Naive thymus-derived CD4-positive, alpha-beta T cell (primary cell): ENCODE data around the gene FLAD1. TPM values are rescaled to one million over a fixed set of nuclear protein-coding genes. Genes with fewer than 3 reads are reported as not detected.

Source experiments
- ATAC-seq: fragments of 150-1000 bp; cut with Tn5 transposase; 2 replicates; pipeline ENCODE4 v1.10.0; 2021; ENCODE audit warnings: mild to moderate bottlenecking, moderate library complexity
- CTCF ChIA-PET: fragments of 350-600 bp; sonication (Branson Sonifier 250); formaldehyde crosslinking; loops from one replicate; lab custom pipeline; 2021; ENCODE audit warnings: antibody characterized with exemption; lab: Charles Lee
- POLR2A ChIA-PET: fragments of 350-600 bp; sonication (Branson Sonifier 250); formaldehyde crosslinking; loops from one replicate; lab custom pipeline; 2021; ENCODE audit warnings: antibody characterized with exemption, inconsistent platforms; lab: Charles Lee
- DNase-seq, 9 donors: peaks; one replicate each; pipeline versions ENCODE4 v3.0.0 to v3.0.0-alpha.2; 2020 to 2022; ENCODE audit warnings: mixed read lengths in 1 of 9
- H3K27ac ChIP-seq: one replicate; pipeline ENCODE4 v1.7.0; 2013; ENCODE audit warnings: mild to moderate bottlenecking, low read depth, low read length, moderate library complexity
- H3K27me3 ChIP-seq, 2 donors: one replicate each; pipeline ENCODE4 v1.7.0; 2013; ENCODE audit warnings: low read length in 2 of 2, mild to moderate bottlenecking in 2 of 2, moderate library complexity in 2 of 2; ENCODE audit not compliant: control insufficient read depth in 2 of 2, insufficient read depth in 2 of 2
- H3K36me3 ChIP-seq, 3 experiments: 1 replicate in 2 of 3; 2 replicates in 1 of 3; pipeline ENCODE4 v1.7.0; 2013; ENCODE audit warnings: low read length in 3 of 3, mild to moderate bottlenecking in 3 of 3, moderate library complexity in 1 of 3; ENCODE audit not compliant: insufficient read depth in 3 of 3, control insufficient read depth in 2 of 3
- H3K4me1 ChIP-seq, 2 donors: one replicate each; pipeline ENCODE4 v1.7.0; 2013; ENCODE audit warnings: low read length in 2 of 2, mild to moderate bottlenecking in 2 of 2, moderate library complexity in 1 of 2; ENCODE audit not compliant: control insufficient read depth in 2 of 2, insufficient read depth in 2 of 2
- H3K4me3 ChIP-seq: 2 replicates; pipeline ENCODE4 v1.7.0; 2013; ENCODE audit warnings: mild to moderate bottlenecking, low read length
- H3K9me3 ChIP-seq, 3 experiments: 1 replicate in 2 of 3; 2 replicates in 1 of 3; pipeline ENCODE4 v1.7.0; 2013; ENCODE audit warnings: low read length in 3 of 3; ENCODE audit not compliant: control insufficient read depth in 2 of 3
- H3K27ac Mint-ChIP-seq, 9 donors: one replicate each; pipeline ENCODE4 v1.8.0; 2020 to 2022; ENCODE audit warnings: mixed read lengths in 9 of 9, mild to moderate bottlenecking in 8 of 9, moderate library complexity in 5 of 9, inconsistent platforms in 2 of 9
- H3K27me3 Mint-ChIP-seq, 5 donors: one replicate each; pipeline ENCODE4 v1.8.0; 2021 to 2022; ENCODE audit warnings: mixed read lengths in 5 of 5, mild to moderate bottlenecking in 1 of 5
- H3K36me3 Mint-ChIP-seq, 5 donors: one replicate each; pipeline ENCODE4 v1.8.0; 2020 to 2022; ENCODE audit warnings: mixed read lengths in 5 of 5, mild to moderate bottlenecking in 3 of 5, inconsistent platforms in 1 of 5
- H3K4me1 Mint-ChIP-seq, 7 donors: one replicate each; pipeline ENCODE4 v1.8.0; 2020 to 2022; ENCODE audit warnings: mixed read lengths in 7 of 7, mild to moderate bottlenecking in 3 of 7, inconsistent platforms in 1 of 7
- H3K4me3 Mint-ChIP-seq, 10 donors: one replicate each; pipeline ENCODE4 v1.8.0; 2020 to 2022; ENCODE audit warnings: mild to moderate bottlenecking in 10 of 10, mixed read lengths in 10 of 10, moderate library complexity in 6 of 10, inconsistent platforms in 2 of 10
- H3K9me3 Mint-ChIP-seq, 11 donors: one replicate each; pipeline ENCODE4 v1.8.0; 2020 to 2022; ENCODE audit warnings: mixed read lengths in 11 of 11, mild to moderate bottlenecking in 4 of 11, inconsistent platforms in 1 of 11, moderate library complexity in 1 of 11
- intact Hi-C, 2 donors: fragments of 100-400 bp; cut with micrococcal nuclease; formaldehyde crosslinking; loops; one replicate each; pipeline ENCODE4 v1.15.1; 2023
- polyA plus RNA-seq, 2 donors: library from polyadenylated mRNA; unstranded; fragments of 300-500 nt; fragmentation: Illumina TruSeq; gene quantifications; one replicate each; pipeline ENCODE4 v1.2.3, GENCODE V29; 2021
- total RNA-seq, 6 experiments: library from RNA in 5 of 6; stranded (reverse) in 5 of 6; gene quantifications; 1 replicate in 5 of 6; 2 replicates in 1 of 6; pipeline ENCODE4 v1.2.3 and lab custom pipeline; 2021 to 2026

Gene FLAD1
- total and polyA plus RNA-seq, 7 experiments from 2014 or later: 24.4 to 50.2 (median 45.8) TPM

DNA sequence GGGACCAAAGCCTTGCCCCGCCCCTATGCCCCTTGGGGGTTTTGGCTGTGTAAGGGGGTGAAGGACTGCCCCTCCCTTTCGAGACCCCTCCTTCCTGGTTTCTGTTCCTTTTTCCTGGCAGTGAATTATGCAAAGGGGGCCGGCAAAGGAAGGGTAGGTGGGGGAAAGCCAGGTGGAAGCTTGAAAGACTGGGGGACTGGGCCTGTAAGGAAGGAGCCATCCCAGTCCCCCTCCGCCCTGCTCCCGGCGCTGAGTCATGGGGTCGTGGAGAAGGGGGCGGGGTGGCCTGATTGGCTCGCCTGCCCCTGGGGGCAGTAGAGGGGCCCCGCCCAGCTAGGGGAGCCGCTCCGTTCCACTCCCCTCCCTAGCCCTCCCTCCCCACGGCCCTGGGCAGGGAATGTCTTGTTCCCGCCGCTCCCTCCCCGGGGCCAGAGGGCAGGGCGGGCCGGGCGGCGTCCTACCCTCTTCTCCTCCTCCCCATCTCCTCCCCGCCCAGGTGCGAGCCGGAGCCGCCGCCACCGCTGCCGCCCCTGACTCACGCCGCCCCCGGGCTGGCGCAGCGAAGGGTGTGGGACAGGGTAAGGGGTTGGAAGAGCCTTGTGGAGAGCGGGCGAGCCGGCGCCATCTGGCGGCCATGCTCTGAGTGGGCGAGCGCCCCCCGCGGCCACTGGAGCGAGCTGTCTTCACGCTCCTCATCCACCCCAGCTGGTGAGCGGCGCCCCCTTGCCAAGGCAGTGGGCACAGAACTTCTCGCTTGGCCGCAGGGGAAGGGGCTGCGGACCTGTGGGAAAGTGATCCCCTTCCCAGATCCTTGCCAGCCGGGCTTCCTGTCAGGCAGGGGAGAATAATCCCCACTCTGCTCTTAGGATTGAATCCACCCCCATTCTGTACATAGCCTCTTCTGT, 34.1 kb downstream of the FLAD1 start:
- peak; percentile 98 for ATAC-seq

DNA sequence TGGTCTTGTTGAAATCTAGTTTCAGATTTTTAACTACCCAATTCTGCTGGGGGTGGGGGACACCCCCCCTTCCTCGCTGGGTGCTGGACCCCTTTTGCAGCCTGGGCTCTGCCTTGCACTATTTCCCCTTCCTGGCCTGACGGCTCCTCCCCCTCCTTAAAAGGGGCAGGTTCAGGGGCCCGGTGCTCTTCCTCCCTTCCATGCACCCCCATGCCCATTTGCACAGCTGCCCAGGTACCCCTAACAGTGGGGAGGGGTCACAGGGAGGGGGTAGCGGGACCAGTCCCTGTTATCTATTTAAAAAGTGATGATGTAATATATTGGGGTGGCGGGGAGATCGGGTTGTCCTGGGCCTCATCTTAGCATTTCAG, 34.8 kb downstream of the FLAD1 start:
- intact Hi-C loops: loop anchor here (1.0 to 5.0 kb wide), 16 partner anchors 12 to 539 kb away; partner anchors contain the start of genes FLAD1 (in 2 of the 2), PYGO2 (in 2 of the 2), ADAM15 (in 1 of the 2) and ADAR (in 1 of the 2)
- POLR2A ChIA-PET: interaction anchor here (0.8 to 13.8 kb wide), 12 partner anchors 15 to 458 kb away, joined by 3 to 270 read pairs (median 11); partner anchors contain the start of genes FLAD1, LENEP, PBXIP1 and PMVK
- Histone ChIP-seq H3K9me3 (no peaks in the 10 kb centered on the region), H3K27ac (peak overlapping the region; percentile 83), H3K4me3 (peak overlapping the region; percentile 50), H3K27me3 (no peaks in the 10 kb centered on the region), H3K36me3 (peaks cover 0 to 26% (median 0%) of the 10 kb centered on the region in 3 experiments), H3K4me1 (peaks cover 35 to 59% of the 10 kb centered on the region in 2 donors)
- H3K4me1 Mint-ChIP-seq: peaks cover 35 to 81% (median 69%) of the 10 kb centered on the region in 7 donors
- DNase-seq (no peak), ATAC-seq (no peak)
- peak overlapping the region in 9 of 10 donors; percentile 39 to 84 (median 68) for H3K4me3 Mint-ChIP-seq
- peak overlapping the region; percentile 38 to 98 (median 83) for H3K27ac Mint-ChIP-seq
- CTCF ChIA-PET: interaction anchor here (0.6 to 13.9 kb wide), 16 partner anchors 9 to 458 kb away, joined by 3 to 291 read pairs (median 10); partner anchors contain the start of genes ADAM15, CKS1B, FLAD1 and LENEP
- H3K36me3 Mint-ChIP-seq: peaks cover 0 to 27% (median 4%) of the 10 kb centered on the region in 5 donors
- no peaks in the 10 kb centered on the region for H3K27me3 Mint-ChIP-seq
- peaks cover 0 to 3% (median 0%) of the 10 kb centered on the region in 11 donors for H3K9me3 Mint-ChIP-seq

More for the DNA sequence above, 34.1 kb downstream of the FLAD1 start:
- Mint-ChIP-seq H3K36me3 (peaks cover 0 to 33% (median 4%) of the 10 kb centered on the region in 5 donors), H3K9me3 (peaks cover 0 to 3% (median 0%) of the 10 kb centered on the region in 11 donors), H3K4me1 (peaks cover 38 to 83% (median 71%) of the 10 kb centered on the region in 7 donors), H3K27ac (peak overlapping the region; percentile 38 to 98 (median 94)), H3K27me3 (no peaks in the 10 kb centered on the region), H3K4me3 (peak overlapping the region; percentile 51 to 84 (median 70))
- H3K4me1 ChIP-seq: peaks cover 38 to 65% of the 10 kb centered on the region in 2 donors
- peak; percentile 85 to 93 (median 89) for DNase-seq
- CTCF ChIA-PET: interaction anchor here (0.6 to 13.9 kb wide), 21 partner anchors 8 to 458 kb away, joined by 3 to 291 read pairs (median 4); partner anchors contain the start of genes ADAM15, CKS1B, FLAD1 and LENEP
- peak overlapping the region; percentile 83 for H3K27ac ChIP-seq
- H3K9me3 ChIP-seq: no peaks in the 10 kb centered on the region
- intact Hi-C loops: loop anchor here (1.0 to 5.0 kb wide), 16 partner anchors 11 to 538 kb away; partner anchors contain the start of genes FLAD1 (in 2 of the 2), PYGO2 (in 2 of the 2), ADAM15 (in 1 of the 2) and ADAR (in 1 of the 2)
- peaks cover 0 to 26% (median 0%) of the 10 kb centered on the region in 3 experiments for H3K36me3 ChIP-seq
- POLR2A ChIA-PET: interaction anchor here (0.8 to 13.8 kb wide), 15 partner anchors 16 to 458 kb away, joined by 3 to 270 read pairs (median 6); partner anchors contain the start of genes FLAD1, LENEP, PBXIP1 and PMVK
- H3K27me3 ChIP-seq: no peaks in the 10 kb centered on the region
- peak overlapping the region; percentile 50 for H3K4me3 ChIP-seq

DNA sequence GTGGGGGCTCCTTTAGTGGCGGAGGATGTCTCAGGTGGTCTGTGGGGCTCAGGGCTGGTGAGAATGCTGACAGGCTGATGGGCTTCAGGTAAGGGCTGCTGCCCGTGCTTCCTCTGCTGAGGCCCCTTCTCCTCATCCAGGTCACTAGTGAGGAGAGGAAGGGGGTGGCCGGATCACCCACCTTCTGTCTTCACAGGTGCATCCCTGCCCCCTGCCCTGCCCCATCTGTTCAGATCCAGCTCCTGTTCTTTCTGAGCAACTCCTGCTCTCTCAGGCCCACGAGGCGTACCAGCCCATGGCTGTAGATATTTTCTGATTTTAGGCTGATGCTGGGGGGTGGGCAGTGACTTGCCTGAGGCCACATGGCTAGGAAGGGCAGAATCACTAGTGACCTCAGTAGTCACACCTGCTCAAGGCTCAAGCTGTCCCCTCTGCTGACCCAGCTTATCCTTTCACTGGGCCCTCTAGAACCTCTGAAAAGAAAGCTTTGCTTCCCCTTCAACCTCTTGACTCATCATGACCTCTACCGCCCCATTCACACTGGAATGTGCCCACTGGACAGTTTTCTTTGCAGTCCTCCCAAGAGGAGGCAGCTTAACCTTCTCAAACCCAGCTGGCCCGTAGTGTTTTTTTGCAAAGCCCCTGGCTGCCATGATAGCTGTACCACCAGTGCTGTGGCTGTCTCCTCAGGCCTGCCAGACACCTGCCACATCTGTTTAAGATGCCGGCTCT, 35.6 kb downstream of the FLAD1 start:
- H3K4me1 ChIP-seq: peaks cover 27 to 52% of the 10 kb centered on the region in 2 donors
- H3K9me3 ChIP-seq: no peaks in the 10 kb centered on the region
- DNase-seq (no peak), ATAC-seq (no peak)
- Mint-ChIP-seq H3K9me3 (peaks cover 0 to 3% (median 0%) of the 10 kb centered on the region in 11 donors), H3K4me3 (peak overlapping the region in 2 of 10 donors; percentile 5 to 11), H3K36me3 (peaks cover 0 to 20% (median 4%) of the 10 kb centered on the region in 5 donors), H3K27me3 (no peaks in the 10 kb centered on the region), H3K27ac (peak overlapping the region; percentile 25 to 98 (median 80)), H3K4me1 (peaks cover 34 to 76% (median 64%) of the 10 kb centered on the region in 7 donors)
- peaks cover 0 to 26% (median 0%) of the 10 kb centered on the region in 3 experiments for H3K36me3 ChIP-seq
- H3K27me3 ChIP-seq: no peaks in the 10 kb centered on the region
- CTCF ChIA-PET: interaction anchor here (1.0 to 13.9 kb wide), 7 partner anchors 20 to 66 kb away, joined by 3 to 291 read pairs (median 18); partner anchors contain the start of genes FLAD1, LENEP, PBXIP1 and PYGO2
- POLR2A ChIA-PET: interaction anchor here (0.6 to 13.8 kb wide), 9 partner anchors 18 to 126 kb away, joined by 3 to 270 read pairs (median 5); partner anchors contain the start of genes FLAD1, LENEP, PBXIP1 and PMVK
- no peak overlapping the region for H3K4me3 ChIP-seq
- intact Hi-C loops: loop anchor here in 1 of 2 donors (5.0 kb wide), 2 partner anchors 34 to 411 kb away; partner anchors contain the start of genes ADAM15 and ADAR
- H3K27ac ChIP-seq: peak overlapping the region; percentile 39

DNA sequence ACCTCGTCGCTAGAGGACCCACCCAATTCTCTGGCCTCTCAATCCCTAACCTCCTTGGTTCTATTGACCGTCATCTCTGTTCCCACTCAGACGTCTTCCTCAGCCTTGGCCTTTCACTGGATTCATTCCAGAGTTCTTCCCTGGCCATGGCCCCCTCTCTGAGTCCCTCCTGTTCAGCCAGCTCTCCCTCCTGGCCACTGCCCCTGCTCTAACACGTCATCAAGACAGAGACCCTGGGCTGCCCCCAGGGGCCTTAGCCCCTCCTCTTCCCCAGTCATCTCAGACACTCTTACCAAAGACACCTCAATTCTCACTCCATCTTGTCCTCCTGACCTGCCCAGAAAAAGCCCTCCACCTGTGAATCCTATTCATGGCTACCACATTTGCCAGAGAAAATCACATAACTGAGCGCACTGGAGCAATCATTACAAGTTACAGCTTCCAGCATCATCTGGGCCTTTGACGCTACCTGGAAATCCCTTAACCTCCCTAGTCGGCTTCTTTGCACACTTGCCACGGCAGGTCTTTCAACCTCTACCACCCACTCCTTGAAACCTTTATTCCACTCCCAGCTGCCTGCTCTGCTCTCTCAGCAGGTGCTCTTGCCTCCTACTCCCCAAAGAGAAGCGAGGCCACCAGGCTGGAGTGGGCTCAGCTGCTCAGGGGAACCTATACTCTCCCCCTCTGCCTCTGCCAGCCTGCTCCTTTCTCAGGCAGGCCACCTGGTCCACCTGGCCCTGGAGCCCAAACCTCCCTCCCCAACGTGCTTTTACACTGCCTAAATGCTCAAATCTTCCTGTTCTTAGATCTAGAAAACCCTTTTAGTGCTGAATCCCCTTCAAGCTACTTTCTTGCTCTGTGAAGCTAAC, 36.5 kb downstream of the FLAD1 start:
- DNase-seq (no peak), ATAC-seq (no peak)
- H3K27ac ChIP-seq: peak overlapping the region; percentile 39
- peaks cover 19 to 43% of the 10 kb centered on the region in 2 donors for H3K4me1 ChIP-seq
- H3K36me3 Mint-ChIP-seq: peaks cover 0 to 19% (median 0%) of the 10 kb centered on the region in 5 donors
- peaks cover 0 to 20% (median 0%) of the 10 kb centered on the region in 3 experiments for H3K36me3 ChIP-seq
- peaks cover 0 to 4% (median 0%) of the 10 kb centered on the region in 11 donors for H3K9me3 Mint-ChIP-seq
- no peaks in the 10 kb centered on the region for H3K9me3 ChIP-seq
- CTCF ChIA-PET: interaction anchor here (0.6 to 13.9 kb wide), 9 partner anchors 21 to 148 kb away, joined by 3 to 291 read pairs (median 3); partner anchors contain the start of genes LENEP, PBXIP1, PYGO2 and ZBTB7B
- H3K4me3 Mint-ChIP-seq: peak overlapping the region in 5 of 10 donors; percentile 5 to 75 (median 12)
- intact Hi-C loops: loop anchor here in 1 of 2 donors (5.0 kb wide), 2 partner anchors 33 to 412 kb away; partner anchors contain the start of genes ADAM15 and ADAR
- H3K27me3 Mint-ChIP-seq: no peaks in the 10 kb centered on the region
- POLR2A ChIA-PET: interaction anchor here (0.7 to 13.8 kb wide), 4 partner anchors 19 to 65 kb away, joined by 3 to 270 read pairs (median 70); partner anchors contain the start of genes FLAD1, LENEP, PBXIP1 and ZBTB7B
- no peaks in the 10 kb centered on the region for H3K27me3 ChIP-seq
- no peak overlapping the region for H3K4me3 ChIP-seq
- H3K27ac Mint-ChIP-seq: peak overlapping the region; percentile 36 to 98 (median 91)
- H3K4me1 Mint-ChIP-seq: peaks cover 34 to 67% (median 56%) of the 10 kb centered on the region in 7 donors
